Lower leg skin (tissue), 3 donors: ENCODE results near the gene SLC25A14.

Experiments used
- CTCF ChIP-seq, 3 donors: fragments of 450-650 bp; IDR thresholded peaks; one replicate each; pipeline ENCODE4 v1.5.1; 2016; ENCODE audit warnings: antibody characterized with exemption in 3 of 3, mild to moderate bottlenecking in 3 of 3, moderate library complexity in 2 of 3
- POLR2A ChIP-seq, 2 donors: fragments of 450-650 bp; IDR thresholded peaks; one replicate each; pipeline ENCODE4 v1.6.1; 2016 to 2017; ENCODE audit warnings: antibody characterized with exemption in 2 of 2, mild to moderate bottlenecking in 1 of 2, moderate library complexity in 1 of 2

- TF ChIP-seq CTCF (IDR thresholded peaks at IDR 0.05) = no peak
- TF ChIP-seq POLR2A (IDR thresholded peaks at IDR 0.05) = no peak
Observed at GRCh38 chrX:130336531-130336930, 3.2 kb upstream of the SLC25A14 start.
